HG02642 (cell line): Measurements from ENCODE around the gene PKM.
"Not testable (repeated sequence)": the region's sequence is repeated elsewhere in the genome, so short reads cannot be mapped to it uniquely, and the experiment has no call there.

ENCODE experiments used
- ATAC-seq: cut with Tn5 transposase; IDR thresholded peaks from one replicate; pipeline ENCODE4 v1.9.1; 2021; ENCODE audit warnings: mild to moderate bottlenecking; ENCODE audit not compliant: unreplicated experiment, poor library complexity

PKM gene

DNA sequence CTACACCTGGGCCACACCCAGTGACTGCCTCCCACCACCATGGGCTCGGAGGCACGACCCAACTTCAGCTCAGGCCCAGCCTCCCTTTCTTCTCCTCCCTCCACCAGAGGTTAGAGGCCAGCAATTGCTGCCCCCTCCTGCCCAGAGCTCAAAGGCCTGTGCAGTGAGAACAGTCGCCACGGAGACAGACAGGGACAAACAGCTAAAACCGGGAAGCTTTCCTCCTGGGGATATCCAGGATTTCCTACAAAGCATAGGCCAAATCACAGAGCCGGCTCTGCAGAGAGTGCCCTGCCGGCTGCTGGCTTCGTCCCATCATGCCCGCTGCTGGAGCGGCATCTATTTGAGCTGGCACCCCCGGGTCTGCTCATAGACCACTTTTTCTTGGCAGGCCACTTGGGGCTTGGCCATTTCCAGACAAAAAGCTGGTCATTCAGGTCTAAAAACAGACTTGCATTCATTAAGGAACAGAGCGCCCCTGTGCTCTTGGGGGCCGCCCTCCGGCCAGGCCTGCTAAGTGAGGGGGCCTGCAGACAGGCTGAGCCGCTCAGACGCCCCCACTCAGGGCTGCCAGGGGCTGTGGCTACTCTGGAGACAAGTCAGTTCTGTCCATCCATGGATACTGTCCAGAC lies 50.9 kb downstream of the PKM start:
- no peak for ATAC-seq

DNA sequence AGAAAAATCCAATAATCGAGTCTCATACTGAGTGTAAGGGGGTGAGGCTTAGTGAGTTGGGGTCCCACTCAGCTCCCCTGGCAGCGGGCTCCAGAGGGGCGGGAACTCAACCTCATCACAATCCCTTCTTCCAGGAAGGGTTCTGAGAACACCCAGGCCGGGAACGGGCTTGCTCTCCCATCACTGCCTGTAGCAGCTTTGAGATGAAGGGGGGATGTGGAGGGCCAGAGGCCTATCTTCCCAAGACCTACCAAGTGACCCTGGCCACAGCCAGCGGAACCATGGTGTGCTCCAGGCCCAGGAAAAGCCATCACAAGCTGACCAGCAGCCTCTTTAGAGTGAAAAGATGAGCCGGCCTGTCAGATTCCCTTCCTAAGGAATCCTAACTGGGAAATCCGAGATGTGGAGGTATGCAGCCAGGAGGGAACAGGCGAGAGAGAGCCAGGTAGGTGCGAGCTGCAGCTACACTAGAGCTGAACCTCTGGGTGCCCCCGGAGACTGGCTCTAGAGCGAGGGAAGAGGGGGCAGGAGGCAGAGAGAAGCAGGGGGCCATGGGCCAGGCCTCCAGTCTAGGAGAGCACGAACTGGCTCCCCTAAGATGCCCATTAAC lies 51.9 kb downstream of the PKM start:
- no peak for ATAC-seq

DNA sequence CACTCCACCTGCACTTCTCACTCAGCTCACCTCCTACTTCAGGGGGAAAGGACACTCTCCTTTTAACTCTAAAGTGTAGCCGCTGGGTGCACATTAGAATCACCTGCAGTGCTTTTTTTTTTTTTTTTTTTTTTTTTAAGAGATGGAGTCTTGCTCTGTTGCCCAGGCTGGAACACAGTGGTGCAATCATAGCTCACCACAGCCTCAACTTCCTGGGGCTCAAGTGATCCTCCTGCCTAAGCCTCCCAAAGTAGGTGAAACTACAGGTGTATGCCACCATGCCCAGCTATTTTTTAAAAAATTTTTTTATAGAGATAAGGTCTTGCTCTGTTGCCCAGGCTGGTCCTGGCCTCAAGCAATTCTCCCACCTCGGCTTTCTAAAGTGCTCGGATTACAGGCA lies 54.2 kb downstream of the PKM start:
- ATAC-seq: no peak

DNA sequence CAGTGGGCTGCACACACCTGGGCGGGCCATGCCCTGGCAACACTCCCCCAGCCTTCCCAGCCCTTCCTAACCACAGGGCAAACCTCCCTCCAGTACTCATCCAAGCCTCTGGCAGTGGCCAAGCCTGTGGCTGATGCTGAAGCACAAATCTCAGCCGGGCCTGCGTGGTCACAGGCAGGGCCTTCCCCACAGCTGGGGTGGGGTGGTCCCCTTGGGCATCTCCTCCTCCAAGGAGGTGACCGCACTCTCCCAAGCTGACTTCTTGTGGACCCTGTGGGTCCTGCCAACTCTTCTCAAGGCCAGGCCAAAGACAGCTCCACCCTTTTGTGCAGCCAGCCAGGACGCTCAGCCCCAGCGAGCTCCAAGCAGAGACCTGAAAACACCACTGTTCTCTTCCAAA lies 54.8 kb downstream of the PKM start:
- no peak for ATAC-seq

GRCh38 chr15:72175186-72176044 lies 55.6 kb downstream of the PKM start:
- no peak for ATAC-seq

GRCh38 chr15:72174551-72175165 lies 56.3 kb downstream of the PKM start:
- ATAC-seq: no peak

DNA sequence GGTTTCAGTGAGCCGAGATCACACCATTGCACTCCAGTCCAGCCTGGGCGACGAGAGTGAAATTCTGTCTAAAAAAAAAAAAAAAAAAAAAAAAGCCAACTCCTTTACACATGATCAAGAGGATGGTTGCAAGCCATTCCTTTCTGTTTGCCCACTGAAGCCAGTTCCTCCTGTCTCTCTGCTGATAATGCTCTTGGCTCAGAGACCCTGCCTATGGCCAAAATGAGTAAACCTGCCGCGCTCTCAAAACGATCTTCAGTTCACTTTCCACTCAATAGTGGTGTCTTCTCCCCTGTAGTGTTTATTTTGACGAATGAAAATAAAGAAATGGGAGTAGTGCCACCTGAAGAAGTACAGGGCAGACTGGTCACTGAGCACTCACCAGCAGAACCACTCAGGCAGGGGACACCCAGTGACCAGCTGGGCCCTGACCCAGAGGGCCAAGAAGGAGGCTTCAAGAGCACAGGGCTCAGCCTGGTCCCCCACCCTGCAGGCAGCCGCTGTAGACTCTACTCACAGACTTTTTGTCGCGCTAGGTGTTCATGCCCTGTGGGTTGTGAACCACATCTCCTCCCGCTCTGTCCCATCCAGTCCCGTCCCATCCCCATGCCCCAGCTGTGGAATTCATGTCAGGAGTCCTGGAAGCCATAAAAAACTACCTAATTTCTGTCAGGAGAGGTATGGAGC lies 57.0 kb downstream of the PKM start:
- no peak for ATAC-seq

DNA sequence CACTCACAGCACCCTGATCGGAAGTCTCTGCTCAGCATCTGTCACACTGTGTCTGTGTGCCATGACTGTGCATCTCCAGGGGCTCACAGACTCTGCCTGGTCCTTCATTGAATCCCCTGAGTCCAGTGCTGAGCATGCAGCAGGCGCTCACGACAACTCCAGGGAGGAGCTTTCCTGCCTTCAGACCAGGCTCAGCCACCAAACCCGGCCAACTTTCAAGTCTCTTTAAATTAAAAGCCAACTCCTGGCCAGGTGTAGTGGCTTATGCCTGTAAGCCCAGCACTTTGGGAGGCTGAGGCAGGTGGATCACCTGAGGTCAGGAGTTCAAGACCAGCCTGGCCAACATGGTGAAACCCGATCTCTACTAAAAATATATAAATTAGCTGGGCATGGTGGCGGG lies 57.6 kb downstream of the PKM start:
- no peak for ATAC-seq

- ATAC-seq: no peak
Observed at GRCh38 chr15:72172796-72173195, 58.2 kb downstream of the PKM start.

GRCh38 chr15:72171978-72172377 lies 59.0 kb downstream of the PKM start:
- ATAC-seq: not testable (repeated sequence)

GRCh38 chr15:72170691-72171090 lies 60.3 kb downstream of the PKM start:
- ATAC-seq: no peak

DNA sequence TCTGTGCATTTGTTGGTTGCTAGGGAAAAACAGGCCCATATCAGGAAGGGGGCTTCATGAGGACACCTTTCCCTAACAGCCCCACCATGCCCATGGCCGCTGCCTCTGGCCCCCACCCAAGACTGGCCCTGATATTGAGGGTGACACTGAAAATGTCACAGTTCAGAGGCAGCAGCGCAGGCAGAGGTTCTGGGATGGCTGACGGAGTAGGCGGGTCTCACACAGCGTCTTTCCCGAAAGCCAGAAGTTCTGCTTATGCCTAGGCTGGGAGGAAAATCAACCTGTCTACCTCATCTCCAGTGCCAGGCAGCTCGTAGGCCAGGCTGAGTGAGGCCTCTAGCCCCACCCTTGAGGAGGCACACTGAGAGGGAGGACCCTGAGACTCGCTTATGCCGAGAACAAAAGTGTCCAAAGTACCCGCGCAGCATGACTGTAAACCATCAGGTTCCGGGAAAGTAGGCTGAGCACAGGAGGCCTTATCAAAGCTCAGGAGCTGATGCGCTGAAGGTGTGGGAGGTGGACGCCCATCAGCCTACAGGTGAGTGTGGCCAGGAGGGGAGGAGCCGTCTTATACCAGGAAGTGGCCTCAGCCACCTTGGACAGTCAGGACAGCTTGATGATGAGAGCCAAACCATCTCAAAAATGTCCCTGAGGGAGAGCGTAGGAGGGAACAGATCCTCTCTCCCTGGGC lies 60.9 kb downstream of the PKM start:
- ATAC-seq: no peak

DNA sequence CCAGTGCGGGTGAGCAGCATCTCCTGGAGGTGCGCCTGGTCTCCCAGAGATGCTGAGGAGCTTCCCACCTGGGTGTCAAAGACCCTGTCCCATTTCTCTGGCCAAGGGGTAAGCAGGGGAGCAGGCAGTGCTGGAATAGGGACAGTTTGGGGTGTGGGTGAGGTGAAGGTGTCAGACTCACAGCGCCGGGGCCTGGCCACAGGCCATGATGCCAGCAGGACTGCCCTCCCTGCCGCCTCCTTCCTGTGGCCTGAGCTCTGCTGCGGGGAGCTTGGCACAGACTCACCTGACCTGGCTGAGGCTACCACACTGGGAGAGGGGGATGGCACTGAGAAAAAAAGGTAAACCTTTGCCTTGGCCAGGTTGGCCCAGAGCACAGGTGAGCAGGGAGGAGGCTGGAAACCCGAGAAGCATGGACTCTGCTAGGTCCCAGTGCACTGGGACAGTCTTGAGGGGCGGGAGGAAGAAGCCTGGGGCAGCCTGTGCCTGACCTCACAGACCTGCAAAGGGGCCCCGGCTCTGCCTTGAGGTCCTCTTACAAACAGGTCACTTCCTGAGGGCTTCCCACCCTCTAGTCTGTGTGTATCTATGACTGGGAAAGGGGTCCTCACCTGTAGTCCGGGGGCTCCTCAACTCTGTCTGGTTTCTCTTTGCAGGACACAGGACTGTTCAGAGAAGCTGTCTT lies 61.6 kb downstream of the PKM start:
- ATAC-seq: no peak

DNA sequence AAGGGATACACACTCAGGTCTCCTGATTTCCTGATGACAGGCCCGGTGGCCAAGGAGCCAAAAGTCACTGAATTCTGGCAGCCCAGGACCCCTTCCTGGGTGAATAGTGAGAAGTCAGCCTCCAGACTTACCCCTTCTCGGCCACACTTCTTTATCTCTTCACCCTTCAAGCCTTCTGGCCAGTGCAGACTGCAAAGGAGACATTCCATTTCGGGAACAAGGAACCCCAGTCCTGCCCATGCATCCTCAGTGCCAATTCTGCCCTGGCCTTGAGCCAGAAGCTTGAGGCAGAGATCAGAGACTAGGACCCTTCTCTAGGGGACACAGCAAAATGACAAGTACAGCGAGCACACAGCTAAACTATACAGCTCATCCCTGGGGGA lies 62.2 kb downstream of the PKM start:
- ATAC-seq: no peak

GRCh38 chr15:72168131-72168807 lies 62.7 kb downstream of the PKM start:
- ATAC-seq: no peak

- ATAC-seq: no peak
Observed at GRCh38 chr15:72167445-72167844, 63.5 kb downstream of the PKM start.

GRCh38 chr15:72166716-72167417 lies 64.1 kb downstream of the PKM start:
- no peak for ATAC-seq

DNA sequence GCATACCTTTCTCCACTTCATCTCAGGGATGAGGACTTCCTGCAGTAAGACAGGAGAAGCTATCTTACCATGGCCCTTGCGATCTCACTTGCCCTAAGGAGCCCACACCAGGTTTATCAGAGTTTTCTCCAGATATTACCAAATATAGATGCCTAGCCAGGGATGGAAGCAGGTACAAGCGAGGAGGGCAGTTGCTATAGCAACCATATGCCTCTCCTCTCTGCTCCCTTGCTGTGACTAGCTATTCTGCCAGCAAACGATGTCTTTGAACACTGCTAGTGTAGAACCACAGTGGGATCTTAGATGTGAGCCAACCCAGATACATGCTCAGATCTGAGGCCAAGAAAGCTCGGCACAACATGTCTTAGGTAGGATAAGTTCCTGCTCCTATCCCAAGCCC lies 67.3 kb downstream of the PKM start:
- ATAC-seq: no peak
